Erythroblast (primary cell): ENCODE data around the gene XPO6.

Experiments
- GATA1 ChIP-seq: IDR thresholded peaks from 2 replicates; pipeline ENCODE4 v1.6.1; 2011; ENCODE audit warnings: low read depth, mild to moderate bottlenecking, control low read depth, low read length, moderate library complexity
- POLR2A ChIP-seq: IDR thresholded peaks from 2 replicates; pipeline ENCODE4 v1.6.1; 2011; ENCODE audit warnings: mild to moderate bottlenecking, low read length

- TF ChIP-seq POLR2A (no peak), GATA1 (no peak)
These were observed 15.9 kb downstream of the XPO6 start for GRCh38 chr16:28195859-28196258.
